Mesothelial cell of epicardium (in vitro differentiated cells): Measurements from ENCODE around the gene NEK10. TPM values are rescaled to one million over a fixed set of nuclear protein-coding genes. Genes with fewer than 3 reads are reported as not detected.
"Not testable (repeated sequence)": the region's sequence is repeated elsewhere in the genome, so short reads cannot be mapped to it uniquely, and the experiment has no call there.

Experiments used
- DNase-seq, 2 experiments: peaks; one replicate each; pipeline ENCODE4 v3.0.0; 2021; ENCODE audit warnings: low spot score in 2 of 2; ENCODE audit not compliant: unreplicated experiment in 2 of 2
- H3K27ac Mint-ChIP-seq: 2 replicates; pipeline ENCODE4 v1.8.0; 2021; ENCODE audit warnings: mixed read lengths
- H3K27me3 Mint-ChIP-seq: 2 replicates; pipeline ENCODE4 v1.8.0; 2021; ENCODE audit warnings: low read depth, mixed read lengths
- H3K36me3 Mint-ChIP-seq: 2 replicates; pipeline ENCODE4 v1.8.0; 2021; ENCODE audit warnings: mixed read lengths
- H3K4me1 Mint-ChIP-seq: 2 replicates; pipeline ENCODE4 v1.8.0; 2021; ENCODE audit warnings: mixed read lengths
- H3K4me3 Mint-ChIP-seq: 2 replicates; pipeline ENCODE4 v1.8.0; 2021; ENCODE audit warnings: mild to moderate bottlenecking, moderate library complexity, mixed read lengths
- H3K9me3 Mint-ChIP-seq: 2 replicates; pipeline ENCODE4 v1.8.0; 2021; ENCODE audit warnings: mixed read lengths
- total RNA-seq: library from RNA; stranded (reverse); gene quantifications from 3 replicates; pipeline ENCODE4 v1.2.1, GENCODE V29; 2021
- TF ChIP-seq, protein P1 (sequence below): fragments of 200-600 bp; sonication (generic); IDR thresholded peaks from one replicate; pipeline ENCODE4 v1.5.0; 2021; ENCODE audit warnings: antibody characterized with exemption; ENCODE audit not compliant: unreplicated experiment

NEK10 gene
- total RNA-seq, 1 donor from 2014 or later: 1.2 TPM

DNA sequence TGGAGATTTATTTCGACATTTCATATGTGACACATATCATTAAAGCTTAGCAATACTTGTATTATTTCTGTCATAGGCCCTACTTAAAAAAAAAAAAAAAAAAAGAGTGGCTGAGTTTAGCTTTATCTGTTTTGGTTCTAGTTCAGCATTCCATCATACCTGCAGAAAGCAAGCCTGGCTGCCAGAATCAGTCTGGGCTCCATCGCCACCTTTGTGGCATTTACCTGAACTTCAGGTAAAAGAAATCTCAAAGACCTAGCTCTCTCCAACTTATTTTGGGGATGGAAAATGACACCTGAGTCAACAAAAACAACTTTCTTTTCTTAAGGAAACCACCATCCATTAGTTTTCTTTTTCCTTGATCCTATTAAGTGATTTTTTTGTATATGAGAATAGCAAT is 82.1 kb downstream of the NEK10 start:
- no peak overlapping the region for H3K4me3 Mint-ChIP-seq
- H3K27ac Mint-ChIP-seq: no peak overlapping the region
- TF ChIP-seq, protein P1, sequence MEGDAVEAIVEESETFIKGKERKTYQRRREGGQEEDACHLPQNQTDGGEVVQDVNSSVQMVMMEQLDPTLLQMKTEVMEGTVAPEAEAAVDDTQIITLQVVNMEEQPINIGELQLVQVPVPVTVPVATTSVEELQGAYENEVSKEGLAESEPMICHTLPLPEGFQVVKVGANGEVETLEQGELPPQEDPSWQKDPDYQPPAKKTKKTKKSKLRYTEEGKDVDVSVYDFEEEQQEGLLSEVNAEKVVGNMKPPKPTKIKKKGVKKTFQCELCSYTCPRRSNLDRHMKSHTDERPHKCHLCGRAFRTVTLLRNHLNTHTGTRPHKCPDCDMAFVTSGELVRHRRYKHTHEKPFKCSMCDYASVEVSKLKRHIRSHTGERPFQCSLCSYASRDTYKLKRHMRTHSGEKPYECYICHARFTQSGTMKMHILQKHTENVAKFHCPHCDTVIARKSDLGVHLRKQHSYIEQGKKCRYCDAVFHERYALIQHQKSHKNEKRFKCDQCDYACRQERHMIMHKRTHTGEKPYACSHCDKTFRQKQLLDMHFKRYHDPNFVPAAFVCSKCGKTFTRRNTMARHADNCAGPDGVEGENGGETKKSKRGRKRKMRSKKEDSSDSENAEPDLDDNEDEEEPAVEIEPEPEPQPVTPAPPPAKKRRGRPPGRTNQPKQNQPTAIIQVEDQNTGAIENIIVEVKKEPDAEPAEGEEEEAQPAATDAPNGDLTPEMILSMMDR: no peak
- no peaks in the 10 kb centered on the region for H3K36me3 Mint-ChIP-seq
- H3K27me3 Mint-ChIP-seq: no peaks in the 10 kb centered on the region
- peaks cover under 1% of the 10 kb centered on the region for H3K9me3 Mint-ChIP-seq
- H3K4me1 Mint-ChIP-seq: no peaks in the 10 kb centered on the region
- DNase-seq: no peak

DNA sequence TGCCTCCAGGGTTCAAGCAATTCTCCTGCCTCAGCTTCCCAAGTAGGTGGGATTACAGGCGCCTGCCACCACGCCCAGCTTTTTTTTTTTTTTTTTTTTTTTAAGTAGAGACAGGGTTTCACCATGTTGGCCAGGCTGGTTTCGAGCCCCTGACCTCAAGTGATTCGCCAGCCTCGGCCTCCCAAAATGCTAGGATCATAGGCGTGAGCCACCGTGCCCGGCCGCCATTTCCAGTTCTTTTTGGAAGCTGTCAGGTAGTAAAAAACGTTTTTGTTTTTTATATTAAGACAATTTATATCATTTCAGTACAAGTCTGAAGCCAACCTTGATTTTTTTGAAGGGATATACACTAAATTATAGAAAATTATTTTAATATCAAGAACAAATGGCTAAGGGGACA is 82.7 kb downstream of the NEK10 start:
- DNase-seq, H3K27me3 Mint-ChIP-seq, H3K36me3 Mint-ChIP-seq, H3K27ac Mint-ChIP-seq, H3K4me3 Mint-ChIP-seq, H3K4me1 Mint-ChIP-seq, H3K9me3 Mint-ChIP-seq: not testable (repeated sequence)

DNA sequence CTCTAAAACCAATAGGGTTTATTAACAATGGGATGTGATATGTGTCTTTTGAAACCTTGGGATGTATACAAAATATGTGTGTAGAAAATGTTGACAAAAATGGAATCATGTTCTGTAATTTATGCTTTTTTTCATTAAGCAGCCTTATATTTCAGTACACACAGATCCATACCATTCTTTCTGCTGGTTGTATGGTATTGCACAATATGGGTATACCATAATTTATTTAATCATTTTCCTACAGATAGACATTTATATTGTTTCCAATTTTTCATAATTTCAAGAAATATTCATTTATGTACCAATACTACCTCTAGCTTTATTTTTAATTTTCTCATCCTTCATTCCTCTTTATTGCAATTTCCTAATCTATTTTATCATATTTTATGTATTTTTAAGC is 83.5 kb downstream of the NEK10 start:
- Mint-ChIP-seq H3K9me3 (peaks cover 9% of the 10 kb centered on the region), H3K4me3 (no peak overlapping the region), H3K27ac (no peak overlapping the region), H3K27me3 (no peaks in the 10 kb centered on the region), H3K36me3 (peaks cover 5% of the 10 kb centered on the region), H3K4me1 (no peaks in the 10 kb centered on the region)
- no peak for DNase-seq
- TF ChIP-seq, protein P1: no peak

DNA sequence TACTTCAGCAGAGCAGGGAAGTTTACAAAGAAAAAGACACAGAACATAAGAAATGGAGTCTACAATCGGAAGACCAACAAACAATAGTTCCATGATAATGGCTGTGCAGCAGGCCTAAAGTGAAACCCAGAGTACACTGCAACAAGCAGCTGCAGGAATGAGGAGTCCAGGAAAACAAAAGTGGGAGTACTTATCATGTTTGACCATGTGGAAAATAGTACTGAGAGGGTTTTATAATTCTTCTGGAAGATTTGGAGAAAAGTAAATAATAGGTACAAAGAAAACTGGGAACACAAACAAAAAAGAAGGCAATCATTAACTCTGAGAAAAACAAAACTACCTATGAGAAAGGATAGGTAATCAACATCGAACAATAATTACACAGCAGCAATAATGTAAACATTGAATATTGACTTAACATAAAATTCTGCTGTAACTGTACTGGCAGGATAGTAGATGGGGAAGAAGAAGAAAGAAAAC is 87.5 kb downstream of the NEK10 start:
- Mint-ChIP-seq H3K4me3 (no peak overlapping the region), H3K9me3 (peaks cover 9% of the 10 kb centered on the region), H3K36me3 (peaks cover 5% of the 10 kb centered on the region), H3K27me3 (no peaks in the 10 kb centered on the region), H3K4me1 (peaks cover 7% of the 10 kb centered on the region), H3K27ac (no peak overlapping the region)
- DNase-seq: no peak
- TF ChIP-seq, protein P1: no peak

DNA sequence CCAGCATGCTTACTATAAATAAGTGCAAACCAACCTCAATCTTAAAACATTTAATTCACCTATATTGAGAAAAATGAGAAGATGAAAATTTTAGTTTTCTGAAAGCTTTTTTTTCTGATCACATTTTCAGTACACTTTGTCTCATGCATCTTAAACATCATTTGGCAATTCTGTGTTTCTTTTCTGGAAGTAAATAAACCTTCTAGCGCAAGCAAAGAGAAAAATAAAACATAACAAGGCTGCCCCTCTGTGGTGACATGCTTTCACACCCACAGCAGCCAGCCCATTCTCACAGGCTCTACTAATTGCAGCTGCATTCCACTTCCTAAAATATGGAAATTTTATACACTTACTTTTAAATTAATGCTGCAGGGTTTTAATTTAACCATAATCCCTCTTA is 90.1 kb downstream of the NEK10 start:
- TF ChIP-seq, protein P1: no peak
- Mint-ChIP-seq H3K4me3 (no peak overlapping the region), H3K9me3 (peaks cover 9% of the 10 kb centered on the region), H3K36me3 (peaks cover 5% of the 10 kb centered on the region), H3K27me3 (no peaks in the 10 kb centered on the region), H3K27ac (no peak overlapping the region), H3K4me1 (peaks cover 7% of the 10 kb centered on the region)
- DNase-seq: no peak

DNA sequence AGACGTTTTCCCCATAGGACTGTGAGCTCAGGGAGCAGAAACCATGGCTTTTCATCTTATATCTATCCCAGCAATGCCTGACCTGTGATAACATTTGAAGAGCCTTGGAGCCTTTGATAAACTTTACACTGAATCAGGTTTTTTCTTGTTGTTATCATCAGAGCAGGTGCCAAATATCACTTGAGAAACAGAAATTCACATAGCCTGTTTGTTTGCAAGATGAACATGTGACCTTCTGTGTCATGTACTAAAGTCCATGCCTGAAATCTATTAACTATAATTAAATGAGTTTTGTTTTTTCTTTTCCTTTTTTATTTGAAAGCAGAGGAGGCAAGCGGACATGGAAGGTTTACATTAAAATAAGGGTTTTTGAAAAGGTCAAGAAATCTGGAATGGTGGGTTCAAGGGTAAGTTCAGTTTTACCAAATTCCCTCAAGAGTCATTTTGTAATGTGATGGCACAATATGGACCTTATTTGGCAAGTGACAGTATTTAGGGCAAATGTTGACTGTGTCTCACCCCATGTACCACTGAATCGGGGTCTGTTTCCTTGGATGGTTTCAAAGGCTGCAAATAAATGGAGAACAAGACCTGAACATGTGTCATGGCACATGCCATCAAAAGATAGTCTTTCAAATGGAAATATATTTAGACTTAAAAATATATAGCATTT is 90.7 kb downstream of the NEK10 start:
- no peak overlapping the region for H3K27ac Mint-ChIP-seq
- H3K4me3 Mint-ChIP-seq: no peak overlapping the region
- H3K36me3 Mint-ChIP-seq: peaks cover 5% of the 10 kb centered on the region
- no peaks in the 10 kb centered on the region for H3K27me3 Mint-ChIP-seq
- peaks cover 9% of the 10 kb centered on the region for H3K9me3 Mint-ChIP-seq
- DNase-seq: no peak
- TF ChIP-seq, protein P1: no peak
- peaks cover 7% of the 10 kb centered on the region for H3K4me1 Mint-ChIP-seq
